GM21360 (cell line): Measurements from ENCODE around the gene IL4I1.
A peak's percentile ranks its signal among the peaks of the same experiment; 100 is the strongest.

Experiments
- ATAC-seq: cut with Tn5 transposase; IDR thresholded peaks from one replicate; pipeline ENCODE4 v1.9.1; 2021; ENCODE audit warnings: mild to moderate bottlenecking, moderate library complexity; ENCODE audit not compliant: unreplicated experiment

IL4I1 gene

DNA sequence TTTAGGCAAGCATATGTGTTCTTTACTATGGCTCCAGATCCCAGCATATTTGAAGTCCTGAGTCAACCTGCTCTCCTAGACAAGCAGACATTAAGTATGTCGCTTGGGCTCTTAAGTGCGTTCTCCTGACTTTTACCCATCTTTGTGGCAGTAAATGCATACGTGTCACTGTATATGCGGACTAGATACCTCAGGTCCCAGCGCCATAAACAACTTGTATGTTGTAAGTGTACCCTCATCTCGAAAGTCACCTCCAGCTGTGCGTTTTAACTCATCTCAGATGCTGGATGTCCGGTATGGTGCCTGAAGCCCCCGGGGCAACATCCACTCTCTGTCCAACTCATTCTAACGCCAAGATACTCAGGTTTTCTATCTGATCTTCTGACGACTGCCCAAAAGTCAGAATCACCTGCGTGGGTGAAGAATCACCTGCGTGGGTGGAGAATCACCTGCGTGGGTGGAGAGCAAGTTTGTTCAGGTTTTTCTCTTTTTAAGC lies 44.0 kb downstream of the IL4I1 start:
- no peak for ATAC-seq

DNA sequence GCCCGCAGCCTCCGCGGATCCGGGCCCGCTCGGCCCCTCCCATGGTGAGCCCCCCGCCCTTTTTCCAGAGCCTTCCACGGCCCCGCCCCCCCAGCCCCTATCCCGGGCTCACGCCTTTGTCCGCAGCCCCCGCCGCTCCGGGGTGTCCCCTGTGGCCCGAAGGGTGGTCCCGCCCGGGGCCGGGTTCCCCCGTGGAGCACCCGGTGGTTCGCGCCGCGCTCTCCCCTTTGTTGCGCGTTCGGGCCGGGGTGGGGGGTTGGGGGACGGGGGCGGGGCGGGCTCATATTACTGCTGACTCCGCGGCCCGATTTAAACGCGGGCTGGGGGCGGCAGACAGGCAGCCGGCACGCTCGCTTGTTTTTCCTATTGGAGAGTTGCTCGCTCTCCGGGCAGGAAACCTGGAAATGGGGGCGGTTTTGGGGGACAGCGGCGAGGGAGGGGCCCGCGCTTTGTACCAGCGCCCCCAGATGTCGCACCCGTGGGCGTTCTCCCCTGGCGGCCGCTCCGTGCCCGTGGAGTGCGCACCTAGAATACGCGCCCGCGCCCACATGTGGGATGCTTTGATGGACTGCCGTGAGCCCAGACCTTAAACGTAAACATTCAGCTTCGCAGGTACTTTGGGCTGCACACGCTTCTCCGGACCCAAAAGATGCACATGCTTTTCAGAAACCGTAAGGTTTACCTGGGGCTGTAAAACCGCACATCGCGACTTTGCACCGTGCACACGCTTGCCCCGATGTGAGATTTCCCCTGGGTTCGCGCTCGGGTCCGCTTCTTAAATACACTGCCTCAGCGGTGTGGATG lies 45.0 kb downstream of the IL4I1 start:
- ATAC-seq: no peak

DNA sequence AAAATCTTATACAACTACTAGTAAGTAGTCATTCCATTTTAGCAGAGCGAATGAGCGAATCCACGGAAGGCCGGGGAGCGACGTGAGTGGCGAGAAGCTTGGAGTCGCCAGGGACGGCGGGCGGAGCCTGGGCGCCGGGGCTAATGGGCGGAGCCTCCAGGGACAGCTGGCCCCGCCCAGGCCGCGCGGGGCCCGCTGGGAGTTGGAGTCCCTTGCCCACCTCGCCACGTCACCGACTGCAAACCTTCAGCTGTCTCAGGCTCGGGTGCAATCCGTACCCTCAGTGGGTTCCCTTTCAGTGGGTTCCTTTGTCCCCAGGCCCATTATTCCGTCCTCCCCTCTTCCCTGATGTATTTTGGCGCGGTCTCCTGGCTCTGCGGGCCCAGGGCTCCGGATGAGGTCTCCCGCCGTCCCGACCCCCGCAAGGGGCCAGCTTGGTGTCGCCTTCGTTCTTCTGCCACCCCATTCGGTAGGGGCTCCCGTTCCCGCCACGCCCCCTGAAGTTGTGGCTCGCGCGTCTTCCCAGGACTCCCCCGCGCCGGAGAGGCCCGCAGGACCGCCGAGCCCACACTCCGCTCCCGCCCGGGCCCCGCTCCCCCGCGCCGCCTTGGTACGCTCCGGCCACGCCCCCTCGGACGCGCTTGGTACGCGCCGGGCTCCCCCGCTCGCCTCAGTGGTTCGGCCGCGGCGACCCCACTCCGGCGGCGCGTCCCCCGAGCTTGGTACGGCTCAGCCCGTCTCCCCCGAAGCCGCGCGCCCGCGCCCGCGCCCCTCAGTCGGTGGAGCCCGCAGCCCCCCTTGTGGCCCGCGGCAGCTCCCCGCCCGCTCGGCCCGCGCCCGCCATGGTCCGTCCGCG lies 46.0 kb downstream of the IL4I1 start, which contains the start of gene PTOV1:
Gene PTOV1 (plus strand): TSS at position 673 of the 856 bp plus-strand sequence.
- peak; percentile 51 for ATAC-seq

DNA sequence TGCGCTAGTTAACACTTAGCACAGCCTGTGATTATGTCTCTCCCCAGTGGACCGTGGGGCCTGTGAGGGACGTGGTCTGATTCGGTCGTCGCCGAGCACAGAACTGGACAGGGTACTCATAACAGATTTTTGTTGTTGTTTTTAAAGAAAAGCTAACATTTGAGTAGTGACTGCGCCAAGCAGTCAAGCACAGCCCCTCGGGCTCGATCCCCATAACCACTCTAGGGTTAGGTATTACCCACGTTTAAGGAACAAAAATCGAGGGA lies 46.5 kb downstream of the IL4I1 start:
- ATAC-seq: no peak

DNA sequence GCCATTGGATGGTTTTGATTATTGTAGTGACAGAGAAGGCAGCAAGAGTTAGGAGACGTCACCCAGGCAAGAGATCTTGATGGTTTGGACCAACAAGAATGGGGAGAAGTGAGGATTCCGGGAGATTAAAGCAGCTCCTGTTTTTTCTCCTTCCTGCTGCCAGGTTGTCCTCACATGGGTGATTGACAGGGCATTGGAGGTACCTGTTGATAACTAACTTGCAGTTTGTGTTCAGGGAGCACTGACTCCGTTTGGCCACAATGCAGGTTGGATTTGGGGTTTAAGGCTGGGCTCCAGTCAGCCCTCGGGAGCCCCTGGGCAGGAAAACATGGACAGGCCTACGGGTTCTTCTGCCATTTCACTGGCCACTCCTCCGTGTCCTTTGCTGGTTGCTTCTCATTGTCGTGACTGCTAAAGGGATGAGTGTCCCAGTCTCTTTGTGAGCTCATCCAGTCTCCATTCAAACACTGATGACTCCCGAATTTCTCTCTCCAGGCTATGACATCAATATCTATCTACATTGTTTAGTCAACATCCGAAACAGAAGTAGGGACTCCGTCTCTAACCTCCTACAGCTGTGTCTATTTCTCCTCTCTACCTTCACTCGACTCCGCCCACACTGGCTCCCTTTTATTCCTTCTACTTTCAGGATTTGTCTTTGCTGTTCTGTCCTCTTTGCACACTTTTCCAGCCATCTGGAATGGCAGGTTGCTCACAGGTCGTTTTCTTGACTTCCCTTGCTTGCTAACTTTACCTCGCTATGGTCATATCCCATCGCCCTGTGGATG lies 47.1 kb downstream of the IL4I1 start:
- no peak for ATAC-seq

DNA sequence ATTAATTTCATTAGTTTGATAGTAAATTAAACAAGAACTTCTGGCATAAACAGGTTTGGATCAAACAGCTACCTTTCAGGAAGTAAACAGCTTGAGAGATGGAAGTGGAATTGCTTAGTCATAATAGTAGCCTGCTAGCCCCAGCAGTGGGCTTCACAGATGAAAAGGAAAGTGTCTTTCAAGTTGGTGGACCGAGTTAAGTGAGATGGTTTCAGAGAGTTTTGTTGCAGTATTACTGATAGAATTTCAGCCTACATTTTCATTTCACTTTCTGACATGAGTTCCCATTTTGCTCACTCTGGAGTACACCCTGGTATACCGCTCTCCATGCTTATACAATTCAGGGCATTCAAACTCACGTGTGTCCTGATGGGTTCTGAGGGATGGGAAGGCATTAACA lies 47.7 kb downstream of the IL4I1 start:
- no peak for ATAC-seq

DNA sequence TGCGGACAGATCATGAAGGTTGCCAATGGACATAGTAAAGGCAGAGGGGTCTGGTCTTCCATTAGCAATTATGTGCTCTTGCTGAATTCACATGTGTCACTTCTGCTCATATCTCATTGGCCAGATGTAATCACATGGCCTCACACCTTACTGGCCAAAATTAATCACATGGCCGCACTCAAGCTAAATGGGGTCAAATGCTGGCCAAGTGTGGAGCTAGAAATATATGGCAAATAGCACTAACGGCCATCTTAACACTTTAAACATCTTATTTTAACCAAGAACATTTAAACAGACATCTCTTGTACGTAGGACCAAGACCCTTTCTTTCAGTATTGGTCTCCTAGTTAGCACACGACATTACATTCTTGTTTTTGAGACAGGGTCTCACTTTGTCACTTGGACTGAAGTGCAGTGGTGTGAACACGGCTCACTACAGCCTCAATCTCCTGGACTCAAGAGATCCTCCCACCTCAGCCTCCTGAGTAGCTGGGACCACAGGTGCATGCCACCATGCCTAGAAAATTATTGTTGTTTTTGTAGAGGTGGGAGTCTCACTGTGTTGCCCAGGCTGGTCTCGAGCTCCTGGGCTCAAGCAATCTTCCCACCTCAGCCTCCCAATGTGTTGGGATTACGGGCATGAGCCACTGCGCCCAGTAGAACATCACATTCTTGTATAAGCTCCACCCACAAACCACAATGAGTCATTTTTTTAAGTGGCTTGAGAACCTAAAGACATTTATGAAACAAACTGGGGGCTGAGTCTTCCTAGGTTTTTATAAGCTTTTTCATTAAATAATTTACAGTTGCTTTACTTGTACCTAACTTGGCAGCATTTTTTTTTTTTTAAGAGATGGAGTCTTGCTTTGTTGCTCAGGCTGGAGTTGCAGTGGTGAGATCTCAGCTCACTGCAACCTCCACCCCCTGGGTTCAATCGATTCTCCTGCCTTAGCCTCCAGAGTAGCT lies 48.7 kb downstream of the IL4I1 start:
- no peak for ATAC-seq

DNA sequence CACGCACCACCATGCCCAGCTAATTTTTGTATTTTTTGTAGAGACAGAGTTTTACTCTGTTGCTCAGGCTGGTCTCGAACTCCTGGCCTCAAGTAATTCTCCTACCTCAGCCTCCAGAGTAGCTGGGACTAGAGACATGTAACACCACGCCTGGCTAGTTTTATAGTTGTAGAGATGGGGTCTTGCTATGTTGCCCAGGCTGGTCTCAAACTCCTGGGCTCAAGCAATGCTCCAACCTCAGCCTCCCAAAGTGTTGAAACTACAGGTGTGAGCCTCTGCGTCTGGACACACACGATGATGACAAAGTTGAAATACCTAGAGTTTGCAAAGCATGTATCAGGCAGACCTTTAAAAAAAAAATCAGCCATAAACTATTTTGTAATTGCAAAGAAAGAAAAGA lies 50.3 kb downstream of the IL4I1 start:
- ATAC-seq: no peak

DNA sequence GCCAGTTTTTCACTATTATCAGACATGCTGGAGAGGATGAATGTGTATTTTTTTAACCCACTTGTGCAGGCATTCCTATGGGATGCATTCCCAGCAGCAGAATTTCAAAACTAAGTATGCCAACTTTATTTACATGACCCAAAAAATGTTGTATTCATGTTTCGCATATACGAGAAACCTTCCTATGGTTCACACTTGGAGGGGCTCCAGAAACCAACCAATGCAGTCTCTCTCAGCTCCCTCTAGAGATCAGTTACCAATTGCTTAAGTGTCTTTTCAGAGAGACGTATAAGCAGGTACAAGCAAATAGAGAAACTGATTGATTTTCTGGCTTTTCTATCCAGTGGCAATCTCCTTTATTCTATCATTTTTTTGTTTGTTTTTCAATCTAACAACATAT lies 51.3 kb downstream of the IL4I1 start:
- no peak for ATAC-seq

DNA sequence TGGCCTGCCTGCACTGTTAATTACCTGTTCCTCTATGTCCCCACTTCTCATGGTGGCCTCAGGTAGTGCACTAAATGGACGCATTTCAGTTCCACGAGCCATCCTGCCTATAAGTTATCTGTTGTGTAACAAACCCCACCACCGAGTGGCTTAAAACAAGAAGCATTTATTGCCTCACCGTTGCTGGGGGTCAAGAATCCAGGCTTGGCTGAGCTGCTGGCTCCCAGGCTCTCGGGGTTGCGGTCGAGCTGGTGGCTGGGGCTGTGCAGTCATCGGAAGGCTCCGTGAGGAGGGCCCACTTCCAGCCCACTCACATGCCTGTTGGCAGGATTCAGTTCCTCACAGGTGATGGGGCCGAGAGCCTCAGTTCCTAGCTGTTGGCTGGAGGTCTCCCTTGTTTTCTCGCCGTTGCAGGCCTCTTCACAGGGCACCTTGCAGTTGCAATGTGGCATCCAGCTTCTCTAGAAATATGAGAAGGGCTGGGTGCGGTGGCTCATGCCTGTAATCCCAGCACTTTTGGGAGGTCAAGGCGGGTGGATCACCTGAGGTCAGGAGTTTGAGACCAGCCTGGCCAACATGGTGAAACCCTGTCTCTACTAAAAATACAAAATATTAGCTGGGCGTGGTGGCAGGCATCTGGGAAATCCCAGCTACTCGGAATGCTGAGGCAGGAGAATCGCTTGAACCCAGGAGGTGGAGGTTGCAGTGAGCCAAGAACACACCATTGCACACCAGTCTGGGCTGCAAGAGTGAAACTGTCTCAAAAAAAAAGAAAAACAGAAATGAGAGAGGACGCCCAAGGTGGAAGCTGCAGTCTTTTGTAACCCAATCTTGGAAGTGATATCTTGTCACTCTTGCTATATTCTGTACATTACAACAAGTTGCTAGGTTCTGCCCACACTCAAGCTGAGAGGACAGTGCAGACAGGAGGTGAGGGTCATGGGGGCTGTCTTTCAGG lies 52.3 kb downstream of the IL4I1 start:
- no peak for ATAC-seq

DNA sequence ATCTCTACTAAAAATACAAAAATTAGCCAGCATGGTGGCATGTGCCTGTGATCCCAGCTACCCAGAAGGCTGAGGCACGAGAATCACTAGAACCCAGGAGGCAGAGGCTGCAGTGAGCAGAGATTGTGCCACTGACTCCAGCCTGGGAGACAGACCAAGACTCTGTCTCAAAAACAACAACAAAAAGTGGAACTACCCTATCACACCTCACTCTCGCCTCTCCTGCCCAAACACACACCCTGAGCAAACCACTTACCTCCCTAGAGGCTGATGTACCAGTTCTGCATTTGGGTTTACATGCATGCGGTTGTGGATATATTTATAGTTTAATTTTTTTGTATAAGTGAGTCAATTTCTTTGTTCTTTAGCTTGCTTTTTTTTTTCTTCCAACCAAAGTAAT lies 53.4 kb downstream of the IL4I1 start:
- ATAC-seq: no peak

DNA sequence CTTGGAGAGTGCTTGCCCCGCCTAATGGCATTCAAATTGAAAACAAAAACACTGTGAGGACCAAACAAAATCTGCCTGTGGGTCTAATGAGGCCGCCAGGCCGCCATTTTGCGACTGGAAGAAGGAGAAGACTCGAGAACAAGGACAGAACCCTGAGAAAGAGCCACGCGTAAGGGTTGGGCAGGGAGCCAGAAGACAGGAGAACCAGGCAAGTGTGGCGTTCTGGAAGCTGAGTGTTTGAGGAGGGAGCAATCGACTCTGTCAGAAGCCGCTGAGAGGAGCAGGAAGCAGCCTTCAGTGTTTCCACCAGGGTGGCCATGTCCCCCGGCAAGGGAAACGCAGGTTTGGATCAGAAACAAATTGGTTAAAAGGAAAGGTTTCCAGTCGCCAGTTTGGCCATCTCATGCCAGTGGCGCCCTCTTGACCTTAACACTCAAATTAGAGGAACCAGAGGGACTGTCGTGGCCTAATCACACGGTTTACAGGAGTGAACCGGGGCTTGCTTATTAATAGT lies 55.9 kb downstream of the IL4I1 start:
- no peak for ATAC-seq

DNA sequence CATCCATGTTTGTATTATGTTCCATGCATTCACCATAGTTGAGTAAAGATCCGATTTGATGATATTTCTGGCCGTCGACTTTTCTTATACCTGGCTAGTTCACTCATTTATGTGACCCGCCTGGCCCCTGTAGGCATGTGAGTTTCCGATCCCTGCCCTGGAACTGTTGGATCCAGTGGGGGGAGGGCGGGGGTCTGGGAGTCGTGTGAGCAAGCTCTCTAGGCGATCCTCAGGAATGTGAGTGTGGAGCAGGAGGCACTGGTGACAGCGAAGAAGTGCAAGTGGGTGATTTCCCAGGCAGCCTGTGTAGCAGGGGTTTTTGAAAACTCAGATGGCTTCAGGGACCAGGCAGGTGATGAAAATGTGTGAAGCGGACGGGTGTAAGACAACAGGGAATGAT lies 56.4 kb downstream of the IL4I1 start:
- no peak for ATAC-seq

DNA sequence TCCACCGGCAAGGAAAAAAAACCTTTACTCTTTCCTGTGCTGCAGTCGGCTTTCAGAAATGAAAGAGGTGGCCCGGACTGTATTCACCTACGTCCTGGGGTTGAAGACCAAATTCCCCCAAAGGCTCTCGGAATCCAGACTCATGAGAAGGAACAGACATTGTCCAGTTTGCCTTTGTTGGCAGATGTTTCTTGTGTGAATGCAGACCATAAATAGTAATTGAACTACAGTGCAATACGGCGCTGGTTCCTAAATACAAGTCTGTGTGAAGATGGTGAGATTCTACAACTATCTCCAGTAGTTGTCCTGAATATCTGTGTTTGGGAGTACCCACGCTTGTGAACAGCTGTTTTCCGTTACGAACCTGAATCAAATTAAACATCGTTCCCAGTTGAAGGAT lies 57.0 kb downstream of the IL4I1 start:
- ATAC-seq: no peak
